ENCODE results near the gene SRP19. TPM values are rescaled to one million over a fixed set of nuclear protein-coding genes. Genes with fewer than 3 reads are reported as not detected.

The SRP19 gene
- total RNA-seq, 1 donor from 2014 or later: 62.0 TPM

- Mint-ChIP-seq H3K27ac (peak overlapping the region; percentile 67), H3K36me3 (ENCODE audit: insufficient read depth) (peaks cover 9% of the 10 kb centered on the region), H3K27me3 (no peaks in the 10 kb centered on the region), H3K4me3 (ENCODE audit: low read depth) (no peak overlapping the region), H3K9me3 (ENCODE audit: low read depth) (no peaks in the 10 kb centered on the region), H3K4me1 (ENCODE audit: low read depth) (no peaks in the 10 kb centered on the region)
- no peak for DNase-seq (ENCODE audit: low spot score, unreplicated experiment)
- TF ChIP-seq, protein P1, sequence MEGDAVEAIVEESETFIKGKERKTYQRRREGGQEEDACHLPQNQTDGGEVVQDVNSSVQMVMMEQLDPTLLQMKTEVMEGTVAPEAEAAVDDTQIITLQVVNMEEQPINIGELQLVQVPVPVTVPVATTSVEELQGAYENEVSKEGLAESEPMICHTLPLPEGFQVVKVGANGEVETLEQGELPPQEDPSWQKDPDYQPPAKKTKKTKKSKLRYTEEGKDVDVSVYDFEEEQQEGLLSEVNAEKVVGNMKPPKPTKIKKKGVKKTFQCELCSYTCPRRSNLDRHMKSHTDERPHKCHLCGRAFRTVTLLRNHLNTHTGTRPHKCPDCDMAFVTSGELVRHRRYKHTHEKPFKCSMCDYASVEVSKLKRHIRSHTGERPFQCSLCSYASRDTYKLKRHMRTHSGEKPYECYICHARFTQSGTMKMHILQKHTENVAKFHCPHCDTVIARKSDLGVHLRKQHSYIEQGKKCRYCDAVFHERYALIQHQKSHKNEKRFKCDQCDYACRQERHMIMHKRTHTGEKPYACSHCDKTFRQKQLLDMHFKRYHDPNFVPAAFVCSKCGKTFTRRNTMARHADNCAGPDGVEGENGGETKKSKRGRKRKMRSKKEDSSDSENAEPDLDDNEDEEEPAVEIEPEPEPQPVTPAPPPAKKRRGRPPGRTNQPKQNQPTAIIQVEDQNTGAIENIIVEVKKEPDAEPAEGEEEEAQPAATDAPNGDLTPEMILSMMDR (IDR thresholded peaks at IDR 0.05; ENCODE audit: unreplicated experiment): no peak
Measured at GRCh38 chr5:112878101-112878500, 17.0 kb downstream of the SRP19 start.

- Mint-ChIP-seq H3K4me1 (ENCODE audit: low read depth) (no peaks in the 10 kb centered on the region), H3K4me3 (ENCODE audit: low read depth) (no peak overlapping the region), H3K27me3 (no peaks in the 10 kb centered on the region), H3K9me3 (ENCODE audit: low read depth) (no peaks in the 10 kb centered on the region), H3K27ac (peak overlapping the region; percentile 47), H3K36me3 (ENCODE audit: insufficient read depth) (peaks cover 9% of the 10 kb centered on the region)
- TF ChIP-seq, protein P1 (IDR thresholded peaks at IDR 0.05; ENCODE audit: unreplicated experiment): no peak
- no peak for DNase-seq (ENCODE audit: low spot score, unreplicated experiment)
Measured at GRCh38 chr5:112878760-112879159, 17.7 kb downstream of the SRP19 start.

DNA sequence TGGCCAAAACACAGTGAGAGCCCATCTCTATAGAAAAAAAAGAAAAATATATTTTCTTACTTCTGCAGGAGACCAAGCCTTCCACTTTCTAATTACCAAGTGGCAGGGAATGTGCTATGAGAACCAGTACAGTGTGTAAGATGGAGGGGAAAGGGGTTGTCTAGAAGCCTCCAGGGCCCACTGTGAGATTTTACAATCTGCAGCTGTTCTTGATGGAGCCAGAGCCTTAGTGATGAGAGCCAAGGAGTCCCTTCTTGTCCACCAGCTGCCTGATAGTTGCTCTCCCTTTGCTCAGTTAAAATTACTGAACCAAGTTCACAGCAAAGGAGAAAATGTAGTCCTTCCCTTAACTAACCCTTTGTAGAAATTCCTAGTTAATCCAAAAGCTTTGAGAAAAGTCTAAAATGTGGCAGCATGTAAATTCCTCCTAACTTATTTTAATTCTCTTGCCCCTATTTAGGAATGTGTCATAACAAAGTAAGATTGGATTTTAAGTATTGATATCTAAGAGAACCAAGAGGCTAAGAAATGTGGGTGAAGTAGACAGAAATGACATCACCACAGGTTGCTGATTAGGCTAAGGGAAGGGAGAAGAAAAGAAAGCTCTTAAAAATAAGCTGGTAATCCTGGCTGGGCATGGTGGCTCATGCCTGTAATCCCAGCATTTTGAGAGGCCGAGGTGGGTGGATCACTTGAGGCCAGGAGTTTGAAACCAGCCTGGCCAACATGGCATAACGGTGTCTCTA lies 19.3 kb downstream of the SRP19 start:
- Mint-ChIP-seq H3K4me1 (ENCODE audit: low read depth) (no peaks in the 10 kb centered on the region), H3K4me3 (ENCODE audit: low read depth) (no peak overlapping the region), H3K36me3 (ENCODE audit: insufficient read depth) (peaks cover 10% of the 10 kb centered on the region), H3K27me3 (no peaks in the 10 kb centered on the region), H3K9me3 (ENCODE audit: low read depth) (no peaks in the 10 kb centered on the region), H3K27ac (no peak overlapping the region)
- TF ChIP-seq, protein P1 (IDR thresholded peaks at IDR 0.05; ENCODE audit: unreplicated experiment): no peak
- DNase-seq (ENCODE audit: low spot score, unreplicated experiment): no peak

- no peaks in the 10 kb centered on the region for H3K27me3 Mint-ChIP-seq
- TF ChIP-seq, protein P1 (IDR thresholded peaks at IDR 0.05; ENCODE audit: unreplicated experiment): no peak
Measured at GRCh38 chr5:112883192-112883591, 22.1 kb downstream of the SRP19 start.

GRCh38 chr5:112885001-112885400 lies 23.9 kb downstream of the SRP19 start:
- Mint-ChIP-seq H3K27me3 (no peaks in the 10 kb centered on the region), H3K27ac (no peak overlapping the region), H3K4me3 (ENCODE audit: low read depth) (no peak overlapping the region), H3K4me1 (ENCODE audit: low read depth) (no peaks in the 10 kb centered on the region), H3K9me3 (ENCODE audit: low read depth) (no peaks in the 10 kb centered on the region), H3K36me3 (ENCODE audit: insufficient read depth) (peaks cover 15% of the 10 kb centered on the region)
- DNase-seq (ENCODE audit: low spot score, unreplicated experiment): no peak
- TF ChIP-seq, protein P1 (IDR thresholded peaks at IDR 0.05; ENCODE audit: unreplicated experiment): no peak

More at GRCh38 chr5:112883192-112883591, 22.1 kb downstream of the SRP19 start:
- no peak for DNase-seq (ENCODE audit: low spot score, unreplicated experiment)
- Mint-ChIP-seq H3K4me3 (ENCODE audit: low read depth) (no peak overlapping the region), H3K36me3 (ENCODE audit: insufficient read depth) (peaks cover 19% of the 10 kb centered on the region), H3K4me1 (ENCODE audit: low read depth) (no peaks in the 10 kb centered on the region), H3K9me3 (ENCODE audit: low read depth) (no peaks in the 10 kb centered on the region), H3K27ac (no peak overlapping the region)

All from progenitor cell of endocrine pancreas (in vitro differentiated cells).